GM21786 (cell line): ENCODE data around the gene VIP.
"Not testable (repeated sequence)": the region's sequence is repeated elsewhere in the genome, so short reads cannot be mapped to it uniquely, and the experiment has no call there.

Source experiments
- ATAC-seq: cut with Tn5 transposase; IDR thresholded peaks from one replicate; pipeline ENCODE4 v1.9.1; 2021; ENCODE audit not compliant: unreplicated experiment

Gene VIP

DNA sequence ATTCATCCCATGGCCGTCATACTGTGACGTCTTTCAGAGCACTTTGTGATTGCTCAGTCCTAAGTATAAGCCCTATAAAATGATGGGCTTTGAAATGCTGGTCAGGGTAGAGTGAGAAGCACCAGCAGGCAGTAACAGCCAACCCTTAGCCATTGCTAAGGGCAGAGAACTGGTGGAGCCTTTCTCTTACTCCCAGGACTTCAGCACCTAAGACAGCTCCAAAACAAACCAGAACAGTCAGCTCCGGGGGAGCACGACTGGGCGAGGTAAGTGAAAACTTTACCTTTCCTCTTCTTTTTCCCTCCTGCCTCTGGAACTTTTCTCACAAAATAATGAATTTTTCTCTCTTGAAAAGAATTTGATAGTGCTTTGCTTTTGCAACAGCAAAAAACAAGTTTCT lies at the start of gene VIP:
Gene VIP (plus strand): TSS at position 104 of the 400 bp plus-strand sequence. CDS start 1,381 bp downstream, outside the sequence.
- no peak for ATAC-seq

DNA sequence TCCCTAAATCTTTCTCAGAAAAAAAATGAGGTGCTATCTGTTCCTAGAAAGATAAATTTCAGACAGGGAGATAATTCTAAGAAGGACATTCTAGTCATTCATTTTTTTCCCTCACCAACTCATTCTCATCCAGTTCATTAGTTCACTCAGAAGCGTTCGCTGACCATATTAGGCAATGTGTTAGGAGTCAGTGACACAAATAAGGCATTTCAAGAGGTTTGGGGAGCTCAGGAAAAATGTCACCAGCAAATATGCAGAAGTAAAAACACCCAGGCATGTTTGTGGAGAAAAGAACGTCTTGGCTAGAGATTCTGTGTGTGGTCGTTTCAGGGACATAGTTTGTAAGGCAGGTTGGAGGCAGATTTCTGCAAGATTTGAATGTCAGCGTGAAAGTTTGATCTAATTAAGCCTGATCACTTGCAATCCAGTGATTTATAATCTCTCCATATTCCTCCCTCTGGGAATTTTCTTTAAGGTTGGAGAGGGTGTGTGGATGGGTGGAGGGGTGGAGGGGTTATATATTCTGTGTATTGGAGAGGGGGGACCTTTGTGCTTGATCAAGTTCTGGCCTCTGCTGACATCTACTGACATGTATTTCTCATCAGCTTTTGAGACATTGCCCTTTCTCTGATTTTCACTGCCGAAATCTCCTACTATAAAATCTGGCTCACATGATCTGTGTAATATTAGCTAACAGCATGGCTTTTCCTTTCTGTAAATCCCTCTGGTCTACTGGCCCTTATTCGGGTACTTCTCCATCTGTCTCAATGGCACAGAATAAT lies 49.3 kb upstream of the VIP start:
- no peak for ATAC-seq

DNA sequence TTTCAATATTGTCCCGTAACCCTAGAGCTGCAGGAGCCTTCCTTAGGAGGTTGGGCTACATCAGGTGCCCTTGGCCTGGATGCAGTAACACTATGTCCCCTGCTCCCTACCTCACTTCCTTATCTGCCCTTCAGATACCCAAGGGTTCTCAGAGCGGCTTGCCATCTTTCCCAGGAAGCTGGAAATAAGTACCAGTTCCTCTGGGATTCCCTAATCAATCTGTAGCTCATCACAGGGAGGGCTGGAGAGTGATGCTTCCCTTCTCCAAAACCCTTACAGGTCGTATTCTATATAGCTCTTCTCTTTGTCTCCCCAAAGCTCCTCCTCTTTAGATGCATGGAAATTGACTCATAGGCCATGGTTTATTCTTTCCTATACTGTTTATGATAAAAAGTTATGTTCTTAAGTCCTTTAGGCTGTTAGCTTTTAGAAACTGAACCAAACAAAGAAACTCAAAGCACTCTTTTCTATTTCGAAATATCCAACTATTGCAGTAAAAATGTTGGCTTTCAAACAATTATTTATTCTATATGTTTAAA lies 48.7 kb upstream of the VIP start:
- ATAC-seq: no peak

DNA sequence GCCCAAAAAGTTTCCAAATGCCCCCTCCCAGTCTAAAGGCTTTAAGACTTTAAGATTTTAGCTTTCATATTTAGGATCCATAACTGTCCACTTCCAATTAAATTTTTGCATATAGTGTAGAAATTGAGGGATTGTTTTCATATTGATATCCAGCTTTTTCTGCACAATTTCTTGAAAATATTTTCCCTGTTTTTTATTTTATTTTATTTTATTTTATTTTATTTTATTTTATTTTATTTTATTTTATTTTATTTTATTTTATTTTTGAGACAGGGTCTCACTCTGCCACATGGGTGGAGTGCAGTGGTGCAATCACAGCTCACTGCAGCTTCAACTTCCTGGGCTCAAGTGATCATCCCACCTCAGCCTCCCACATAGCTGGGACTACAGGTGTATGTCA lies 46.8 kb upstream of the VIP start:
- not testable (repeated sequence) for ATAC-seq

DNA sequence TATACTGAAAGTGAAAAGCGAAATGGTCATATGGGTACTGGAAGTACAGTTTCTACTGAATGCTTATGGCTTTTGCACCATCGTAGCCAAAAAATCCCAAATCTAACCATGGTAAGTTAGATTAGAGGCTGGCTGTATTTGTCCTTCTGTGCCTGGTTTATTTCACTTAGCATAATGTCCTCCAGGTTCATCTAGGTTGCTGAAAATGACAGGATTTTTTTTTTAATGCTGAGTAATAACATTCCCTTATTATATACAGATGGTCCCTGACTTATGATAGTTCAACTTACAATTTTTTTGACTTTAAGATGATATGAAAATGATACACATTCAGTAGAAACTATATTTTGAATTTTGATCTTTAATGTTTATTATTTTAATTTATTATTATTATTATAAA lies 45.3 kb upstream of the VIP start:
- no peak for ATAC-seq

DNA sequence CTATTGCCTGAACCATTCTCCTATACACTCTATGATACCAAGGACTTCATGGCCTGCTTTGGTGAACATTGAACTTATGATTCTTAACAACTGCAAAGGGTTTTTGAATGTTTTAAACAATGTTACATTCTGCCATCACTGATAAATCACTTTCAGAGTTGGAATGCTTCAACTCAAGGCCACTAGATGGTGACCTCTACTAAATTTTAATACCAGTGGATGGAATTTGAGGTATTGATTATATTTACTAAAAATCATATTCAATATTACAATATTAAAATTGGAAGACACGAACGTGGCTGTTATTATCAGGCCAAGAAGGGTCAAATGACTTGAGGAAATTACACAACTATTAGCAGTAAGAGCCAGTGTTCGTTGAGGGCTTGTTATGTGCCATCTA lies 34.3 kb upstream of the VIP start:
- no peak for ATAC-seq

DNA sequence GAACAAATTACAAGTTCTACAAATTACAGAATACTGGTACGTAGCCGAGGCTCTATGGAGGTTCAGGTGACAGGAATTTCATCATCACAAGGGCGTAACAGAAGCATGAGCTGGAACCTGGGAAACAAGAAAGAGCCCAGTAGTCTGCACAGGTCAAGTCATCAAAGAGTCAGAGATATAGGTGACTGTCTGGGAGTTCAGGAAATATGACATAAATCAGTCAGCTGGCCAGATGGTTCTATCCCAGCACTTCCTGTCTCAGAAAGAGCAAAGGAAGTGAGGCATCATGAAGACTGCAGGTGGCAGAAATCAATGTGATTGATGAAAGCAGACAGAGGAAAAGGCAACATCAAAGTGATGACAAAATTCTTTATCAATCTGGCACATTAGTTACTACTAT lies 29.6 kb upstream of the VIP start:
- ATAC-seq: no peak

DNA sequence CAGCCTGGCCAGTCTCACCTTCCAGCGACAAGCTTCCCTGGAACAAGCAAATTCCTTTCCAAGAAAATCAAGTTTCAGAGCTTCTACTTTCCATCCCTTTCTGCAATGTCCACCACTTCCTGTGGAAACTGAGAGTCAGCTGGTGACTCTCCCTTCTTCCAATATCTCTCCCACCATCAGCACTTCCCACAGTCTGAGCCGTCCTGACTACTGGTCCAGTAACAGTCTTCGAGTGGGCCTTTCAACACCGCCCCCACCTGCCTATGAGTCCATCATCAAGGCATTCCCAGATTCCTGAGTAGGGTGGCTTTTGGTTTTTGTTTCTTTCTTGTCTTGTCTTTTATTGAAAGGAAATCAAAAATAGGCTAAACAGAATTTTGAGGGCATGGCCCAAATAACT lies 28.6 kb upstream of the VIP start:
- ATAC-seq: no peak

DNA sequence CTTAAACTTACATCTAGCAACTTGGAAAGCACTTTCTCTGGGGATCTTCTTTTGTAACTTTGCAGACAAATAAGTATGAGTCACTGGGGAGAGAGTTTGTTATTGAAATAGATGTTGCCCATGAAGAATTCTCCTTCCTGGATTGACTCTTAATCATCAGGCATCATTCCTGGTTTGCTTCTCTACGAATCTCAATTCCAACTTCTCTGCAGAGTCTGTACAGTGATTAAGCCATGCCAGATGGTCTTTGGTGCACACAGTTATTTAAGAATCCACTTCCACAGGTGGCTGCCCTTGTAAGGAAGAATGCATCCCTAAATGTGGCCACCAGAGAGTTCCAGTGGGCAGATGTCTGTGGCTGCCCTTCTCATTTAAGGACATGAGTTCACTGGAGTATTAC lies 27.2 kb upstream of the VIP start:
- ATAC-seq: no peak

DNA sequence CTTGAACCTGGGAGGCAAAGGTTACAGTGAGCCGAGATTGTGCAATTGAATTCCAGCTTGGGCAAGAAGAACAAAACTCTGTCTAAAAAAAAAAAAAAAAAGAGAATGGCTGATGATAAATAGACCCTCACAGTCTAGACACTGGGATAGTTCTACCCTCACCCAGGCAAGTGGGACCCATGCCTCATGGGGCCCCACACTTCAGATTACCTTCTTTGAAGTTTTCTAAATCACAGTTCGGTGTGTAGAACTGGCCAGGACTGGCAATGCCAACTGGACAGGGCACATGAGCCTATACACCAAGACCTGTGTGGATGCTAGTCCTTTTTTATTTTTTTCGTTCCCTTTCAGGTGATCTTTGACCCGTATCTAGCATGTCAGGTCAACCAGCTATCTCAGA lies 24.3 kb upstream of the VIP start:
- no peak for ATAC-seq

DNA sequence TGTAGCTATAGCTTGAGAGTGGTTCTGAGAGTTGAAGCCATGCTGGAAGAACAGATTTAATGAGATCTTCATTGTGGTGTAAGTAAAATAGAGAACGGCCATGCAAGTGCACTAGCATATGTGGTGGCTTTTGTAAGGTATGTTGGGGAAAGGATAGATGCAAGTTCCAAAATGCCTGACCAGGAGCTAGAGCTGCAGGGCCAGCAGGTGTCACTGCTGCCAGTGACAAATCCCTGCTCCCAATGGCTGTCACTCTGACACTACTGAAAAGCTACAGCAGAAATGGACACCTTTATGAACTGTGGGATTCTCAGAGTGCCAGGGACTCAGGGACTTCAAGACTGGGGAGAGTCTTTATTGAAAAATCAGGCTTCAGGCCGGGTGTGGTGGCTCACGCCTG lies 23.1 kb upstream of the VIP start:
- ATAC-seq: no peak

DNA sequence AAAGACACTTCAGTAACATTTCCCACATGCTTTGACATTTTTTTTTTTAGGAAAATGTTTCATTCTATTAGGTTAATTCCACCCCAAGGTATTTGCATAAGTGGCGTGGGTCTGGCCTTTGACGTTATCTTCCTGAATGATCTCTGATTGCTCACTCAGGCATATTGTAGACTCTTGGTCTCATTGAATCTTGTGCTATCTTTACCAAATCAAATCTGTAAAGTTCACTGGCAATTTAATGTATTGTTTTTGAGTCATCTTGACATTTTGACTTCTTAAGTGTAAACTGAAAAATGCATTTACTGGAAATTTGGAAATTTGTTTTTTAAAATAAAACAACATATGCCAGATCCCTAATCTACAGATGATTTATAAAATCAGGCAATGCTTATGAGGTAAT lies 16.0 kb upstream of the VIP start:
- no peak for ATAC-seq

DNA sequence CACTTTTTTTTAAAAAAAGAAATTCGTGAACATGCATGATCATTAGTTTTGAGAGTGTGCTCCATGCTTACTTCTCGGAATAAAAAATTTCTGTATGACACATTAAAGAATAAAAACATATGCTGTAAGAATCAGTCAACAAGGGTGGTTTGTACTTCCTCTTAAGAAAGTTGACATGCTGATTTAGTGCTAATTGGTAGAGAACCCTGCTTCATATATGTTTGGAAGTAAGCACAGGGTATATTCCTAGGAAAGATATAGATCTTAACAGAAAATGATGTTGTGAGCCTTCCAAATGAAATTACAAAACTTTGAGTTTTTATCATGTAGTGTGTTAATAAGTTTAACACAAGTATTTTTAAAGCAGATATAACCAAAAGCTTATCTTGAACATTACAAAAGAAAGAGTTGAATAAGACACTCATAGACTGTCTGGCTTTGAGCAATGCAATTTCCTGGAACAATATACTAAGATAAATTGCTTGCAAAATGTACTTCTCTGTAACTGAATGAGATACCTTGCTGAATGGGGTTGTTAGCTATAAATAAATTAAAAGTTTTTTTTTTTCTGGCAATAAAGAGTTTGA lies 13.8 kb upstream of the VIP start:
- ATAC-seq: no peak

DNA sequence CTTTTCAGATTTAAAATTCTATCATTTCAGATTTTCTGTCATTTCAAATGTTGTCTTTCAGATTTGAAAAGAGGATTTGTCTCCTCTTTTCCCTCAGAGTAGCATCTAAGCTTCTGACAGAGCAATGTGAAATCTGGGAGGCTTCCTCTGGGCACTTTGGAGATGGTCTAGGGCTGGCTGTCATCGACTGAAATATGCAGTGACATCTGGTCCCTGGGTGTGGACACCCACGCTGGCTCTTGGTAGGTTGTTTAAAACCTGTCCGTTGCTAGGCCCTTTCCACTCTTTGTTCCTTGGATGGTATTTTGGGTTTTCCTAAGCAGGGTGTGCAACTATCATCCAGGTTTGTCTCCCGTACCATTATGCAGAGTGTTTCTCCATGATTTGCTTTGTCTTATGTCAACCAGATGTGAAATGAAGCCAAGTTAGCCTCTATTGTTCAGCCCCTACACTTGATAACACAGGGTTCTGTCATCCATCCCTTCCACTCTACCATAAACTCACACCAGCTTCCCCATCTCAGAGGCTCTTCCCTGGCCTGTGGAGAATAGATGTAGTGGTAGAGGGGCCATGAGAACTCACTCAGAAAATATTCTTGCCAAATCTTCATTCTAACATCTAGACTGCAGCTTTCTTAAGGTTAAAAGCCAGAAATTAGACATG lies 5.0 kb upstream of the VIP start:
- no peak for ATAC-seq

DNA sequence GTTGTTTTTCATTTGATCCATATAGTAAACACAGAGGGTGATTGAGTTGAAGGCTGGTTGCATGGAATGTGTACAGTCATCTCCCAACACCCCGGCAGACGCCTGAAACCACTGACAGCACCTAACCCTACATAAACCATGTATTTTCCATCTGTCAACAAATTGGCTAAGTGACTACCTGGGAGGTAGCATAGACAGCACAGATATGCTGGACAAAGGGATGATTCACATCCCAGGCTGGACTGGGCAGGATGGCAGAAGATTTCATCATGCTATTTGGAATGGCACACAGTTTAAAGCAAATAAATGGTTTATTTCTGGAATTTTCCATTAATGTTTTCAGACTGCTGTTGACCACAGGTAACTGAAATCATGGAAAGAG lies 4.4 kb upstream of the VIP start:
- ATAC-seq: no peak

DNA sequence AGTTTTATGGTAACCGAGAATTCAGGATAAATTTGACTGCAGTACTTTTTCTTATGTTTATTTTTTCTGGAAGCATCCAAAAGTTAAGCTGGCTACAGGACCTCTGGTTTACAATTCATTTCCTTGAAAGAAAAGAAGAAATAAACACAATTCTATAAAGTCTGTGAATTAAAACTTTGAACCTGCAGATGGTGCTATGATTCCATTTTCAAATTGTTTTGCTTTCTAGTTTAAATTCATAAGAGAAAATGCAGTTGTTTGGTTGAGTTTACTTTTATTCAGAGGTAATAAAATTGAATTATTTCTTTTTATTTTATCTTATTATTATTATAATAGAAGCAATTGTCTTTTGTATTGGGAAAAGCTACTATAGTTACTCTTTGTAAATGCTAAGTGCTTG lies 1.8 kb upstream of the VIP start:
- no peak for ATAC-seq

DNA sequence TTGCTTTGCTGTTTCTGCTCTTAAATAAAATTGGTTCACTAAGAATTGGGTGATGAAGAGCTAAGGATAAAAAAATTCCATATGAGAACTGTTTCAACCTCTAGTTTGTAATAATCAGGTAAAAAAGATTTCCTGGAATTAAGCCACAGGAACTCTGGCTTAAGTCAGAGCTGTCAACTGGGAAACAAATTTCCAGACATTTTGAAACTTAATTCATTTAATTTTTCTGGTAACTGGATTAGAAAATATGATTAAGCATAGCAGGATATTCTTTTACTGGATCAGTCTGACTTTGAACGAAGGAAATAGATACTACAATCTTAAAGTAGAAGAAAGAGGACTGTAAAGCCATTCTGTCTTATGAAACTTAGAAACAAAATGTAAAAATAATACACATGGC lies 1.3 kb upstream of the VIP start:
- no peak for ATAC-seq

DNA sequence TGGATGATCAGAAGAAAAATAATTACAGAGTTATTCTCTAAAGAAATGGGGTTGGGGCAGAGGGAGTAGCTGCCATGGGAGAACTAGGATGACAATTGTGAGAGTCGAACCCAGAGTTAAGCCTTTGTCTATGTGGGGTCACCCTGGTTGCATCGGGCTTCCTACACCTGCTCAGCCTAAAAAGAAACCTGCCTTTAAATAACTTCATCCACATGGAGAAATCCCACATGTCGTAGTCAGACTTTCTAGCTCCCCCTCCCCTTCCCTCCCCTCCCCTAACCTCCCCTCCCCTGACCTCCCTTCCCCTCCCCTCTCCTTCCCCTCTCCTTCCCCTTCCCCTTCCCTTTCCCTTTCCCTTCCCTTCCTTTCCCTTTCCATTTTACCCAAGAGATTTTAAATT lies 14.7 kb downstream of the VIP start:
- ATAC-seq: no peak

DNA sequence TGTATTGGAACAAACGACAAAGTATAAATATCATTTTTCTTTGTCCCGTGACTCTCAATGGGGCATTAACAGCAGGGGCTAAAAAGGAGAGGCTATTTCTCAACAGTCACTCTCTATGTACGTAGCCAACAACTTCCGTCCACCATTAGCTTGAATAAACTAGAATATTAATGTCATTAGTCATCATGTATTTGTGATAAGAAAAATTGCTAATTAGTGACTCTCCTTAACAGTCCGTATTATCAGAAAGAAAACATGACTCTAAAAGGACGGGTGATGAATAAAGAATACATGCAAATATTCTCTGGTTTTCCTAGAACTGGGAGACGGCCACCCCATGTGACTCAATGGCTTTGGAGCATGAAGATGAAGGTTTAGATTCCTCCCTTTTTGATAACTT lies 18.6 kb downstream of the VIP start:
- ATAC-seq: no peak

DNA sequence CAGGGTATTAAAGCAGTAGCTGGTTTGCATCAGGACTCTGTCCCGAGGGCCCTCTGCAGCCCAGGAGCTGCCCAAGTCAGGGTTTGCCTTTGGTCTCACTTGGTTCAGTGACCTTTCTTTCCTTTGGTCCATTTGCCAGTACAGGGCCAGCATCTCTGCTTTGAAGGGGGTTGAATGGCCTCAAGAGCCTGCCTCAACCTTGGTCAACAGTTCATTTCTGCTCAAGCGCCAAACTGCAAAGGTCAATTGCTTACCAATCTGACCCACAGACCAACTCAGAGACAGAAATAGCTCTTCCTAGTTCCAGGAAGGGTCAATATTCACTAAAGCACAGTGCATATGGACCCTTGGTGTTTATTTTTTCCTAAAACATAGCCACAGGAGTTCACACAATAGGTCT lies 19.4 kb downstream of the VIP start:
- ATAC-seq: no peak

DNA sequence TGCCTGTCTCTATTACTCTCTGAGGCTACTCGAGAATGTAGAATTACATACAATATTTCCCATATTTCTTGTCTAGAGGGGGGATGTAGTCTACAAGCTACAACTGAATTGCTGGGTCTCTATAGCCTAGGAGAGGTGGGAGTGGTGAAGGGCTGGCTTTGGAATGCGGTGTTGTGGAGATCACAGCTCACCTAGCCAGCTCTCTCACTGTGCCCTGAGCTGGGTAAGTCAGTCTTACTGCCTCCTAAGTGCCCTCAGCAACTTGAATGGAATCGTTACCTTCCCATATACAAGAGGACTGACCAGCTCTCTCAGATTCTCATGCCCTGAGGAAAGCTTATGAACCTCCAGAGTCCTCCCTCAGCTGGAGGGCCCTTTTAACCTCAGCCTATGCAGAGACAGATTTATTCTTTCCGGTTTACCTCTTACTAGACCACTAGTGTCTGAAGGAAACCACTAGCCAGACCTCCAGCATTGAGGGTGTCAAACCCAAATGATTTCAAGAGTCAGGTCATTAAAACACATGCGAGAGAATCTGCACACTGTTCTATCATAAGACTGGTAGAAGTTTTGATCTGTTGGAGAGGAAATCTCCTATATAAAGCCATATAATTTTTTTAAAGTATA lies 20.6 kb downstream of the VIP start:
- ATAC-seq: no peak

DNA sequence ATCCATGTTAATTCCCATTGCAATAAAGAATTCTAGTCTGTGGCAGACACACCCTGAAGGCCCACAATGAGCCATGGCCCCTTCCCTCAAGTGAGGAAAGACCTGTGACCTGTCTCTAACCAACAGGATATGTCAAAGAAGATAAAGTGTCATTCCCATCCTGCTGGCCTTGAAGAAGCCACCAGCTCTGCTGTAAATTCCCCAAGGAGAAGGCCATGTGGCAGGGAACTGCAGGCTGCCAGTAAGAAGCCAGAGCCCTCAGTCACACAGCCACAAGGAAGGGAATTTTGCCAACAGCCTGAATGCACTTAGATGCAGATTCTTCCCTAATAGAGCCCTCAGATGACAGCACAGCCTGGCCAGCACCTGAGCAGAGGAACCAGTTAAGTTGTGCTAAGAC lies 24.8 kb downstream of the VIP start:
- no peak for ATAC-seq
